GM21723 (cell line): Measurements from ENCODE around the gene ZNF57.
A peak's percentile ranks its signal among the peaks of the same experiment; 100 is the strongest.
"Not testable (repeated sequence)": the region's sequence is repeated elsewhere in the genome, so short reads cannot be mapped to it uniquely, and the experiment has no call there.

ENCODE experiments used
- ATAC-seq: cut with Tn5 transposase; IDR thresholded peaks from one replicate; pipeline ENCODE4 v1.9.1; 2021; ENCODE audit warnings: mild to moderate bottlenecking, moderate library complexity; ENCODE audit not compliant: unreplicated experiment

ZNF57 gene

DNA sequence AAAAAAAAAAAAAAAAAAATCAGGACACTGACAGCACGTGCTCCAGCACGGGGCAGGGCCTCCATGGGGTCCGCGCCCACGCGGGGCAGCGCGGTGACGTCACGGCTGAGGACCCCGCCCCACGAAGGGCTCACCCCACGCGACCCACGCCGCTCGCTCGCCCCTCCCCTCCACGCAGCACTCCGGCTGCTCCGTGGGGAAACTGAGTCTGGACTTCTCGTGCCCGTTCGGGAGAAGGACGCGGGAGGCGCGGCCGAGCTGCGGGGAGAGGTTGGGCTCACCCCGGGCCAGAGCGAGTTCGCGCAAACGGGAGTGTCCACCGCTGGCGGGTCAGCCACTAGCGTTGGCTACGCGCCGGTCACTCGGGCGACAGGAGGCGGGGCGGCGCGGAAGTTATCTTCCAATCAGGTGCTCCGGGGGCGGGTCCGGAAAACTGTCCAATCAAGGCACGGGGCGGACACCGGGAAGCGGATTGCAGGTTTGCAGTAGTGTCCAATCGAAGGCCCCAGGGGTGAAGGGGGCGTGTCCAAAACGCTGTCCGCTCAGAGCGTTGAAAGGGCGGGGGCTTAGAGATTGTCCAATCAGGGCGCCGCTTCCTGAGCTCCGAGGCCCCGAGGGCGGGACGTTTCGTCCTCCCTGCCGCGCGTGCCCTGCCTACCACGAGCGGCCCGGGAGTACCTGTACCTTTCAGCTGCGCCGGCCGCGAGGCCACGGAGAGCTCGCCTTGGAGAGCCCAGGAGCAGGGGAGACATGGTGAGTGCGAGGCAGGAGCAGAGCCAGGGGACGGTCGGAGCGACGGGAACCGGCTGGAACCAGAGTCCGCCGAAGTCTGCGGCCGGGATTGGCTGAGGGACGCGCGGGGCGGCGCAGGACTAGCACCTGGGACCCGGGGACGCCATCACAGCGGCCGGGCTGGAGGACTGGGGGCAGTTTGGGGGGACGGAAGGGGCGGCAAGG is at the start of gene ZNF57:
TSS of gene ZNF57 (plus strand) at position 633 of the 957 bp plus-strand sequence. CDS start at position 751, 118 bp downstream.
- ATAC-seq, result peak; percentile 90

DNA sequence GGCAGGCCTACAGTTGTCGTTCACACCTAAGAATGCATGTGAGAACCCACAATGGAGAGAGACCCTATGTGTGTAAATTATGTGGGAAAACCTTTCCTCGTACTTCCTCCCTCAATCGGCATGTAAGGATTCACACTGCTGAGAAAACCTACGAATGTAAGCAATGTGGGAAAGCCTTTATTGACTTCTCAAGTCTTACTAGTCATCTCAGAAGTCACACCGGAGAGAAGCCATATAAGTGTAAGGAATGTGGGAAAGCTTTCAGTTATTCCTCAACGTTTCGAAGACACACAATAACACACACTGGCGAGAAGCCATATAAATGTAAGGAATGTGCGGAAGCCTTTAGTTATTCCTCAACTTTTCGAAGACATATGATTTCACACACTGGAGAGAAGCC is 48.1 kb upstream of the ZNF57 start:
- no peak for ATAC-seq

DNA sequence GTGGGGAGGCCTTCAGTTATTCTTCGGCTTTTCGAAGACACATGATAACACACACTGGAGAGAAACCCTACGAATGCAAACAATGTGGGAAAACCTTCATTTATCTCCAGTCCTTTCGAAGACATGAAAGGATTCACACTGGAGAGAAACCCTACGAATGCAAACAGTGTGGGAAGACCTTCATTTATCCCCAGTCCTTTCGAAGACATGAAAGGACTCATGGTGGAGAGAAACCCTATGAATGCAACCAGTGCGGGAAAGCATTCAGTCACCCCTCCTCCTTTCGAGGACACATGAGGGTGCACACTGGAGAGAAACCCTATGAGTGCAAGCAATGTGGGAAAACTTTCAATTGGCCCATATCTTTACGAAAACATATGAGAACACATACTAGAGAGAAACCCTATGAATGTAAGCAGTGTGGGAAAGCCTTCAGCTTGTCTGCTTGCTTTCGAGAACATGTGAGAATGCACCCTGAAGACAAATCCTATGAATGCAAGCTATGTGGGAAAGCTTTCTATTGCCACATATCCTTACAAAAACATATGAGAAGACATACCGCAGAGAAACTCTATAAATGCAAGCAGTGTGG is 47.6 kb upstream of the ZNF57 start:
- ATAC-seq, result no peak

DNA sequence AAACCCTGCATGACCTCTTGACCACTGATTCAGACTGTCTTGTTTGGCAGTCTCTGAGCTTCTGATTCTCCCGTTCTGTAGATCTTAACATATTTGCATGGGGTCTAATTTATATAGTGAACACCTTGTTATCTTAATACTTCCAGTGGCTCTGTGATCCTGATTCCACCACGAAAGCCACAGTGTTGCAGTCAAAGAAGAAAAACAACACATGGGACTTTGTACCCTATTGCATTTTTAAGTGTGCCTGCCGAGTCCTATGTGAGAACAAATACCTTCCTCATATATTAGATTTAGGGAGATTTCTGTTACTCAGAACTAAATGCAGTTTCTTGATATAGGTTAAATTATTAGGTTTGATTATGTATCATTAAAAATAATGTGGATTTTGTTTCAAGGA is 45.9 kb upstream of the ZNF57 start:
- no peak for ATAC-seq

DNA sequence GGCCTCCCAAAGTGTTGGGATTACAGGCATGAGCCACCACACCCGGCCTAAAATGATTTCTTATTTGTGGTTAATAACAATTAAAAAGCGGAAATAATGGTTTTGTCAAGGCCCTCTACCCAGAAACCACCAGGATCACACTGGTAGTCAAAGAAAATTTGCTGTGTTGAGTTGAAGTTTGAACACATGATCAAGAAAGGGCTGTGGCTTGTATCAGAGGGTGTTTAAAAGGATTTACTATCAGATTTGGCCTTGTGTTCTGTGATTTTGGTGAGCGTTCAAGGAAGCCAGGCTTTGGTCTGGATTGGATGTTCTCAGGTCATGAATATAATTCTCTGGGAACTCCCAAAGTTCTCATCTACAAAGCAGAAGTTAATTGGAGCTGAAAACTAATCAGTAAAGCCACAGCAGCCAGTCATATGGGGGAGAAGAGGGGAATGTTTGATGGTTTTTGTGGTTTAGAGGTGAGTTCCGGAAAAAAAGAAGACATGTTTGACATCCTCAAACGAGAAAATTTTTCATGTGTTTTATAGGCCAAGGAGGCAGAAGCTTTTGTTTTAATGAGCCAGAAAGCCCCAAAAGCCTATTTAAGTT is 44.2 kb upstream of the ZNF57 start:
- no peak for ATAC-seq

DNA sequence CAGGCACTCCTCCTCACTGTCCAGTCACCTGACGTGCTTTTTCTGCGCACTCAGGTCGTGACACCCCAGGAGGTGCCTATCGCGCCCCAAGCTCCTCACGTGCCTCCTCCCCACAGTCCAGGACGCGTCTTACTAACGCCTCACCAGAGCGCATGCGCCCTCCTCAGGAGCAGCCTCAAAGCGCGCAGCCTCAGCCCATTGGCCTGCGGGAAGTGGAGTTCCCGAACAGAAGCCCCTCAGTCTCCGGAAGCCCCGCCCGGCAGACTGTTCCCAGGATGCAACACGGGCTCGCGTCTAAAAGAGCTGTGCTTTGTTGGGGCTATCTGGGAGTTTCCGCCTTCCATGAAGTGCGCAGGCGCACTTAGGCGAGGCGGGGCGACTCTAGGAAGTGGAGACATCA is 41.9 kb upstream of the ZNF57 start:
- no peak for ATAC-seq

DNA sequence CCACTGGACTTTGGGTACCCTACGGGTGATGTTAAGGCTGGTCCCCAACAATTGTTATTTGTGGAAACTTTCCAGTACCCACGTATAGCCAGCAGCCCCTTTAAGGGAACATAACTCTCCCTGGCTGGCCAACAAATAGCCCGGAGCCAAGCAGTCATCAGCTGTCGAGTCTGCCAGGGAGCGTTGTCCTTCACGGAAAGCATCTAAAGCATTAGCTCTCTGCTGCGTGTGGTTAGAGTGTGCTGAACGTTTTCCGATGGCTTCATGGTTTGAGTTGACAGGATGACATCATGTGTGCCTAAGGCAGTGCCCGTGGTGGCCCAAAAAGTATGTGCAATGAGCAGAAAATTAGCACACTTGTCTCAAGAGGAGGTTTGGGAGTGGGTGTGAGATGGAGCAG is 36.9 kb upstream of the ZNF57 start:
- no peak for ATAC-seq

DNA sequence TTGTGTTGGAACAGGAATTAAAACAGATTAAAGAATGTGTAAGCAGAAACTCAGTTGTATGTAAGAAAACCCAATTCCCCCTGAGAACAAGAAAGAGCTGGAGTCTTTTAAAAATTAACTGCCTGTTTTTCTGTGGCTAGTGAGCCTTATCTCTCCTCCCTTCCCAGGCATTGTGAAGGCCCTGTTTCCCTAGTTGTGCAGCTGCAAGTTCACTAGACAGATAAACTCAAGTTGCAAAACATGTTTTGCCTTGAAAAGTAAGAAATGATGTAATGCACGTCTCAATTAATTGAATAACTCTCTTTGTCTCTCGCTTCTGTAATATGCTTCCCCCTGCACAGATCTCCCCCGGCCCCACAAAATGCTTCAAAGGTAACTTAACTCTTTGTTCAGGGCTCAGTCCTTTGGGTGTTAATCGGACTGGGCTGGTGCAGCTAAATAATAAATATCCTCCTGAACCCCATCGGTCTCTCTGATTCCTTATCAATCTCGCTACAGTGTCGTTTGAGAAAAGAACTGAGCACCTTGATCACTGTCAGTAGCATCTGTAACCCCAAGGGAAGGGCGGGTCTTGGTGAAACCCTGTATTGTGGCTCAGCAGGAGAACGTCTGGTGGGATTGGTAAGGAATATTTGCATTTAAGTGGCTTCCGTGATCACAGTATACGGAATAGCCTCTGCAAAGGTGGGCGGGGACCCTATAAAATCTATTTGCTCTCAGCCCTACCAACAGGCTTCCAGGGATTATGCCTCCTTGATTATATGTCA is 35.2 kb upstream of the ZNF57 start:
- ATAC-seq, result no peak

DNA sequence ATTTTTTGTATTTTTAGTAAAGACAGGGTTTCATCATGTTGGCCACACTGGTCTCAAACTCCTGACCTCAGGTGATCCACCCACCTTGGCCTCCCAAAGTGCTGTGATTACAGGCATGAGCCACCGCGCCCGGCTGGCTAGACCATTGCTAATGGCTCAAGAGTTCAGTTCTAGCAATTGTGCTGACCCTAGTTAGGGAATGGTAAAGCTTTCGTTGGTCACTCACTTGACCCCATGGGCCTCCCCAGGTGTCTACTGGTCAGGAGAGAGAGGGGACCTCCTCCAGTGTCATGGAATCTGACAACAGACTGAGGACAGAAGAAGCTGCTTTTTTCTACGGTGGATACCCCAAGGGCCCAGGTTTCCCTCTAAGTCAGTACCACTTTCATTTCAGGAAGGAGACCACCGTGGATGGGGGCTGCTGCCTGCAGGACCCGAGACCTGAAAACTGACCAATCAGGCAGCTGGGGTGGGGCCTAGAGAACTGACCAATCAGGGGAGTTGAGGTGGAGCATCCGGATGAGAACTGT is 34.2 kb upstream of the ZNF57 start:
- ATAC-seq, result no peak

DNA sequence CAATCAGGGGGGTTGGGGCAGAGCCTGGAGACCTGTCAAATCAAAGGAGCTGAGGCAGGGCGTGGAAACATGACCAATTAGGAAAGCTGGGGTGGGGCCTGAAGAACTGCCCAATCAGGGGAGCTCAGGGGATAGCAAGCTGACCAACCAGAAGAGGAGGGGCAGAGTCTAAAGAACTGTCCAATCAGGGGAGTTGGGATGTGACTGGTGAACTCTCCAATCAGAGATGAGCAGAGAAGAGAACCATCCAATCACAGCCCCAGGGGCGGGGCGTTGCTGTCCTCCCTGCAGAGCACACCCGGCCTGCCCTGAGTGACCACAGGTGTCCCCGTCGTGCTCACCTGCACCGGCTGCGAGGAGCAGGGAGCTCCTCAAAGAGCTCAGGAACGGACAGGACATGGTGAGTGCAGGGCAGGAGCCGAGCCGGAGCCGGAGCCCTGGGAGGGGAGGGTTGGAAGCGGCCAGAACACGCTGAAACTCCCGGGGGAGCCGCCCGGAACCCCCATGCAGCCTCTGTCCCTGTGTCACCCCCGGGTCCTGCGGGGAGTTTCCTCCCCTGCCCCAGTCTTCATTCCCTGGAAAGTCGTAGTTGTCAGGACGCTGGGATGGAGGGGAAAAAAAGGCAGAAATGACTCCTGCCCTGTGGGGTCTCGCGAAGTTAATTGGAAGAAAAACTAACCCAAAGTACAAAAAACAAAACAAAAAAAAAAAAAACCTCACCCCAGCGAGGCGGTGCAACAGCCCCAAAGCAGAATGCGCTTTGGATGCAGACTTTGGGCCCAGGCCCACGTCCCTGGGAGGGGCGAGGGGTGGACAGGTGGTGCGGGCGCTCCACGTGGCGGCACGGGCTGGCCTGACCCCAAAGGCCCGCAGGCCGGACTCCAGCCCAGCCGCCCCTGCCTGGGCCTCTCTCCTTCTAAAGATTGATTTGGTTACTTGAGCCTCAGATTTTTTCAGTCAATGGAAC is 33.4 kb upstream of the ZNF57 start, which contains the start of gene ZNF556:
TSS of gene ZNF556 (plus strand) at position 311 of the 967 bp plus-strand sequence. CDS start at position 398, 87 bp downstream.
- ATAC-seq, result no peak

DNA sequence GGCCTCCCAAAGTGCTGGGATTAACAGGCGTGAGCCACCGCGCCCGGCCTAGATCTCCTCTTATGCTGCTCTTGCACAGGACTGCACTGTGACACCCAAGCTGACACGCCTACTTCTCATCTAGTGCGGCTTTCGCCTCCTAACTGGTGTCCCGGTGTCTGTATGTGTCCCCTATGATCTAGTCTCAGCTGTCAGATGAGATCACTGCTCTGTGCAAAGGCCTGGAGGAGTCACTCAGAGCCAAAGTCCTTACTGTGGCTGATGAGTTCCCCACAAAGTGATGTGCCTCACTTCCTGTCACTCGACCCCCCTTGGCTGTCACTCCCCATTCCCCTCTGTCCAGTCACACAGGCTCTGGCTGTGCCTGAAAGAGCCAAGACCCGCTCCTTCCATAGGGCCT is 31.1 kb upstream of the ZNF57 start:
- no peak for ATAC-seq

DNA sequence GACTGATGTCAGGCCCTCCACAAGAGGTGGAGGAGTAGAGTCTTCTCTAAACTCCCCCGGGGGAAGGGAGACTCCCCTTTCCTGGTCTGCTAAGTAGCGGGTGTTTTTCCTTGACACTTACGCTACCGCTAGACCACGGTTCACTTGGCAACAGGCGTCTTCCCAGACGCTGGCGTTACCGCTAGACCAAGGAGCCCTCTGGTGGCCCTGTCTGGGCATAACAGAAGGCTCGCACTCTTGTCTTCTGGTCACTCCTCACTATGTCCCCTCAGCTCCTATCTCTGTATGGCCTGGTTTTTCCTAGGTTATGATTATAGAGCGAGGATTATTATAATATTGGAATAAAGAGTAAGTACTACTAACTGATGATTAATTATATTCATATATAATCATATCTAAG is 28.6 kb upstream of the ZNF57 start:
- not testable (repeated sequence) for ATAC-seq

DNA sequence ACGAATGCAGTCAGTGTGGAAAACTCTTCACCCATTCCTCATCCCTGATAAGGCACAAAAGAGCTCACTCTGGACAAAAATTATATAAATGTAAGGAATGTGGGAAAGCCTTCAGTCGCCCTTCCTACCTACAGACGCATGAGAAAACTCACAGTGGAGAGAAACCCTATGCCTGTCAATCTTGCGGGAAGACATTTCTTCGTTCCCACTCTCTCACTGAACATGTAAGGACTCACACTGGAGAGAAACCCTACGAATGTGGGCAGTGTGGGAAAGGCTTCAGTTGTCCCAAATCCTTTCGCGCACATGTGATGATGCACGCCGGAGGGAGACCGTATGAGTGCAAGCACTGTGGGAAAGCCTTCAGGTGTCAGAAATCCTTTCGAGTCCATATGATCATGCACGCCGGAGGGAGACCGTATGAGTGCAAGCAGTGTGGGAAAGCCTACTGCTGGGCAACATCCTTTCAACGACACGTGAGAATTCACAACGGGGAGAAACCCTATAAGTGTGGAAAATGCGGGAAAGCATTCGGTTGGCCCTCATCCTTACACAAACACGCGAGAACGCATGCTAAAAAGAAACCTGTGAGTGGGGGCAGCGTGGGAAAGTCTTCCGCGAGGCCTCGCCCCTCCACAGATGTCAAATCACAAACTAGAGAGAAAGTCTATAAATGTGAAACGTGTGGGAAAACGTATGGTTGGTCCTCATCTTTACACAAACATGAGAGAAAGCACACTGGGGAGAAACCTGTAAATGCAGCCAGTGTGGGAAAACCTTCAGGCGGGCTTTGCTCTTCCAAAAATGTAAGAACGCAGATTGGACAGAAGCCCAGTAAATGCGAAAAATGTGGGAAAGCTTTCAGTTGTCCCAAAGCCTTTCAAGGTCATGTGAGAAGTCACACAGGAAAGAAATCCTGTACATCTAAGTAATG is 23.1 kb upstream of the ZNF57 start:
- ATAC-seq, result no peak

DNA sequence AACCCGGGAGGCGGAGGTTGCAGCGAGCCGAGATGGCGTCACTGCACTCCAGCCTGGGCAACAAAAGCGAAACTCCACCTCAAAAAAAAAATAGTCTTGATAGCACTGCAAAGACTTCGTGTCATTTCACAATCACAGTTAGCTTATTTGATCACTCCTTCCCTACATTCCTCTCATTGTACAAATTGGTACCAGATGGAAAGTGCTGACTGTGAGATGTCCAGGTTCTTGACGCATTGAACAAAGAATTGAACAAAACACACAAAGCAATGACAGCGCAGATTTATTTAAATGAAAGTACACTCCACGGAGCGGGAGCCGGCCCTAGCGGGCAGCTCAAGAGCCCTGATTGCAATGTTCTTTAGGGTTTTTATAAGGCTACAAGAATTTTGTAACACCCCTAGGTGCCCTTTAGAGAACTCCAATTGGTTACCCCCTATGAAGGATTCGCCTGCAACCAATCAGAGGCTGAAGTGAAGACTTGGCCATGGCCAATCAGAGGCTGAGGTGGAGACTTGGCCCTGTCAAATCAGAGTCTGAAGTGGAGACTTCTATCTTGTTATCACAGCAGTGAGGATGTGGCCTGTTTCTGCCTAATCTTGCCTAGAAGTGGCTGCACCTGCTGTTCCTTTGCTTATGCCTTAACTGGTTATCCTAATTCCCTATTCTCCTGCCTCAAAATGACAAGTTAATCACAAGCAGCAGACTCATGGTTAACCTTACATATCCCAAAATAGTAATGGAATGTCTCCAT is 16.9 kb upstream of the ZNF57 start:
- no peak for ATAC-seq

DNA sequence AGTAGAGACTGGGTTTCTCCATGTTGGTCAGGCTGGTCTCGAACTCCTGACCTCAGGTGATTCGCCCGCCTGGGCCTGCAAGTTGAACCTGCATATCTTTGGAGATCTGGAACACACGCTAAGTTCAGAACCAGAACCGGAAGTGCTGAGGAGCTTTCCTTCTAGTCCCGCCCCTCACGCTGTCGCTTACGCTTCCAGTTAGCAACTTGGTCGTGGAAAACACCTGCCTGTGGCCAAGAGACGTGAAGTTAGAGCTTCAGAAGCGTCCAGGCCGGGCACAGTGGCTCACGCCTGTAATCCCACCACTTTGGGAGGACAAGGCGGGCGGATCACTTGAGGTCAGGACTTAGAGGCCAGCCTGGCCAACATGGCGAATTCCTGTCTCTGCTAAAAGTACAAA is 15.0 kb upstream of the ZNF57 start:
- ATAC-seq, result no peak

DNA sequence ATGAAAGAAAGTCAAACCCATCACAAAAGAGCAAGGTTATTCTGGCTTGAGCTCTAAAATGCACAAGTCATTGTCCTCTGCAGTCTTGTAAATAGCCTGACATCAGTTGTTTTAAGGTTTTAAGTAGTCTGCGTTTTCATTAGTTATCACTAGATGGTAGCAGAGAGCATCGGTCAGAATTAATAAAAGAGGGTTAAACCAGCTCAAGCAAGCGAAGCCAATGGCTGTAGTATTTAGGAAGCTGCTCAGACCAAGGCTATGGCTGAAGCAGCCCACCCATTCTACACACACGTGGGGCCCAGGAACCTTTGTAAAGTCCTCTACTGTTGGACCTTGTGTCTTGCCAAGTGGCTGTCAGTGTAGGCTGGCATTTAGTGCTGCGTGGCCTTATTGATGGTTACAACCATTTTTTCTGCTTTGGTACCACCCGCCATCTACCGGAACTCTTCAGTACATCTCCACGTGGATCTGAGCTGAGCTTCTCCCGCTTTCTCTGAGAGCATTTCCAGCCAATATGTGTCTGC is 13.3 kb upstream of the ZNF57 start:
- no peak for ATAC-seq

DNA sequence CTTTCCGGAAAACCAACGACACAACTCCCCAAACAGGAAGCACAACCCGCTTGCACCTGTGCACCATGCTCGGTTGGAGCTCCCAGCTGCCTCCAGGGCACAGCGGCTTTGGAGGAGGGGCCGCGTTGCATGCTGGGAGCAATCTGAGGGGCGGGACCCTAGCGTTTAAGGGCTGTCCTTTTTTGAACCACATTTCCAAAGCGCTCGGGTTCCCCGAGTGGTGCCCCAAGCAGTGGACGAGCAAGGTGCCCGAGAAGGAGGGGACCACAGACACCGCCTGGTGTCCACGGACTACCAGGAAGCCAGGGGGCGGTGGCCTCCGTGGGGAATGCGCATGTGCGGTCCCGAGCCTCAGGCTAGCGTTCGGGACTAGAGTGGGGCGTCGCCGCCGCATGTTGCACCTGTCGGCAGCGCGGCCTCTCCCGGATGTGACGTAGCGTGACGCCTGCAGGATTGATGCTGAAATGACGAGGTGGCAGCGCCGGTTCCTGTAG is 11.9 kb upstream of the ZNF57 start:
- no peak for ATAC-seq
